Gastrocnemius medialis (tissue), 4 donors: ENCODE data around the gene SLC6A8. TPM values are rescaled to one million over a fixed set of nuclear protein-coding genes. Genes with fewer than 3 reads are reported as not detected.

Experiments used
- ATAC-seq, 2 donors: fragments of 150-250 bp; one replicate each; pipeline ENCODE4 v1.9.1; 2016
- DNase-seq, 2 donors: peaks; one replicate each; pipeline ENCODE4 v3.0.0-alpha.2; 2019
- H3K27ac ChIP-seq, 4 donors: fragments of 200-600 bp; sonication (generic); 1 replicate in 1 of 4; 2 replicates in 3 of 4; pipeline ENCODE4 v1.5.1; 2016 to 2018; ENCODE audit warnings: mild to moderate bottlenecking in 2 of 4, moderate library complexity in 1 of 4
- H3K27me3 ChIP-seq, 3 donors: fragments of 200-600 bp; sonication (generic) in 2 of 3; 1 replicate in 1 of 3; 2 replicates in 2 of 3; pipeline versions ENCODE4 v1.5.1 to v1.6.0; 2016 to 2019; ENCODE audit warnings: mild to moderate bottlenecking in 1 of 3, moderate library complexity in 1 of 3
- H3K36me3 ChIP-seq, 2 donors: fragments of 200-600 bp; sonication (generic) in 1 of 2; one replicate each; pipeline ENCODE4 v1.5.1; 2017 to 2018
- H3K4me1 ChIP-seq, 2 donors: fragments of 200-600 bp; sonication (generic) in 1 of 2; one replicate each; pipeline ENCODE4 v1.5.1; 2016 to 2017; ENCODE audit warnings: mild to moderate bottlenecking in 2 of 2
- H3K4me3 ChIP-seq, 4 donors: fragments of 200-600 bp; sonication (generic) in 3 of 4; 1 replicate in 1 of 4; 2 replicates in 3 of 4; pipeline ENCODE4 v1.5.1; 2016 to 2019; ENCODE audit warnings: mild to moderate bottlenecking in 2 of 4
- H3K9me3 ChIP-seq, 3 donors: fragments of 200-600 bp; sonication (generic) in 2 of 3; 1 replicate in 1 of 3; 2 replicates in 2 of 3; pipeline ENCODE4 v1.5.1; 2016 to 2019
- POLR2A ChIP-seq, 2 donors: fragments of 450-650 bp; IDR thresholded peaks; one replicate each; pipeline ENCODE4 v1.6.1; 2017; ENCODE audit warnings: antibody characterized with exemption in 2 of 2, mild to moderate bottlenecking in 2 of 2, moderate library complexity in 2 of 2
- in situ Hi-C, 4 donors: fragments of 200-750 bp; cut with MboI; loops; one replicate each; pipeline versions ENCODE4 v1.15.0 to v1.8.0; 2017; ENCODE audit warnings: low sequenced_read_pairs in 4 of 4
- intact Hi-C: fragments of 100-400 bp; cut with DNase I; formaldehyde crosslinking; loops from one replicate; pipeline ENCODE4 v1.15.1; 2023; ENCODE audit warnings: low total_unique reads
- total RNA-seq, 4 donors: library from RNA; depleted of rRNA; stranded (reverse); fragments of >200 nt; gene quantifications; one replicate each; pipeline versions ENCODE4 v1.1.0 to v1.2.3, GENCODE V29; 2016
- TF ChIP-seq, protein P1 (sequence below), 5 experiments: fragments of 450-650 bp in 3 of 5; fragments of 200-600 bp in 2 of 5; sonication (generic) in 2 of 5; IDR thresholded peaks in 4 of 5; conservative IDR thresholded peaks in 1 of 5; 1 replicate in 4 of 5; 2 replicates in 1 of 5; pipeline ENCODE4 v1.5.1; 2016 to 2019; ENCODE audit warnings: antibody characterized with exemption in 5 of 5, mild to moderate bottlenecking in 3 of 5, moderate library complexity in 3 of 5

SLC6A8 gene
- total RNA-seq, 4 donors from 2014 or later, result 40.1 to 78.1 (median 45.0) TPM

DNA sequence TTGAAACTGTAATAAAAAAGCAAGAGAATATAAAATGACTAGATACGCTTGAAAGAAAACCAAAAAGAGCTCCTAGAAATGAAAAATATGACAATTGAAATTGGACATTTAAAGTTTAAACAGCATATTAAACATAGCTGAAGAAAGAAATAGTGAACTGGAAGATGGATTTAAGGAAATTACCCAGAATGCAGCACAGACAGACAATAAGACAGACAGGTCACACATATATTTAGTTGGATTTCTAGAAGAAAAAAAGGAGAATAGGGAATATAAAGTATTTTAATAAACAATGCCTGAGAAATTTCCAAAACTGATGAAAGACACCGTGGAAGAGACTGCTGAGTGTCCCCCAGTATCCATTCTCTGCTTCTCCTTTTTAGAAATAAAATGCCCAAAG, 34.2 kb upstream of the SLC6A8 start:
- DNase-seq (no peak), ATAC-seq (no peak)
- intact Hi-C loops (no loop called here), in situ Hi-C loops (loop anchor here in 1 of 4 donors (25.0 kb wide), 1 partner anchor 691 kb away; no protein-coding TSS in a partner anchor)
- peaks cover 0 to 7% (median 0%) of the 10 kb centered on the region in 3 donors for H3K27me3 ChIP-seq
- no peaks in the 10 kb centered on the region for H3K4me1 ChIP-seq
- no peak for TF ChIP-seq POLR2A (IDR thresholded peaks at IDR 0.05)
- TF ChIP-seq, protein P1, sequence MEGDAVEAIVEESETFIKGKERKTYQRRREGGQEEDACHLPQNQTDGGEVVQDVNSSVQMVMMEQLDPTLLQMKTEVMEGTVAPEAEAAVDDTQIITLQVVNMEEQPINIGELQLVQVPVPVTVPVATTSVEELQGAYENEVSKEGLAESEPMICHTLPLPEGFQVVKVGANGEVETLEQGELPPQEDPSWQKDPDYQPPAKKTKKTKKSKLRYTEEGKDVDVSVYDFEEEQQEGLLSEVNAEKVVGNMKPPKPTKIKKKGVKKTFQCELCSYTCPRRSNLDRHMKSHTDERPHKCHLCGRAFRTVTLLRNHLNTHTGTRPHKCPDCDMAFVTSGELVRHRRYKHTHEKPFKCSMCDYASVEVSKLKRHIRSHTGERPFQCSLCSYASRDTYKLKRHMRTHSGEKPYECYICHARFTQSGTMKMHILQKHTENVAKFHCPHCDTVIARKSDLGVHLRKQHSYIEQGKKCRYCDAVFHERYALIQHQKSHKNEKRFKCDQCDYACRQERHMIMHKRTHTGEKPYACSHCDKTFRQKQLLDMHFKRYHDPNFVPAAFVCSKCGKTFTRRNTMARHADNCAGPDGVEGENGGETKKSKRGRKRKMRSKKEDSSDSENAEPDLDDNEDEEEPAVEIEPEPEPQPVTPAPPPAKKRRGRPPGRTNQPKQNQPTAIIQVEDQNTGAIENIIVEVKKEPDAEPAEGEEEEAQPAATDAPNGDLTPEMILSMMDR (IDR thresholded peaks at IDR 0.05 in 4 of 5, conservative IDR thresholded peaks at IDR 0.05 in 1 of 5), result no peak
- no peak overlapping the region for H3K27ac ChIP-seq
- no peaks in the 10 kb centered on the region for H3K9me3 ChIP-seq
- no peak overlapping the region for H3K4me3 ChIP-seq
- H3K36me3 ChIP-seq, result no peaks in the 10 kb centered on the region

- intact Hi-C loops (no loop called here), in situ Hi-C loops (loop anchor here in 1 of 4 donors (25.0 kb wide), 1 partner anchor 695 kb away; no protein-coding TSS in a partner anchor)
- Histone ChIP-seq H3K27ac (no peak overlapping the region), H3K4me3 (no peak overlapping the region), H3K27me3 (peaks cover 0 to 22% (median 0%) of the 10 kb centered on the region in 3 donors), H3K4me1 (no peaks in the 10 kb centered on the region), H3K36me3 (no peaks in the 10 kb centered on the region), H3K9me3 (no peaks in the 10 kb centered on the region)
- ATAC-seq, result no peak
- no peak for TF ChIP-seq POLR2A (IDR thresholded peaks at IDR 0.05)
- TF ChIP-seq, protein P1 (IDR thresholded peaks at IDR 0.05 in 4 of 5, conservative IDR thresholded peaks at IDR 0.05 in 1 of 5), result no peak
- no peak for DNase-seq
These were observed 30.6 kb upstream of the SLC6A8 start for GRCh38 chrX:153657161-153657560.

- DNase-seq, result no peak
- H3K9me3 ChIP-seq, result no peaks in the 10 kb centered on the region
- no peaks in the 10 kb centered on the region for H3K36me3 ChIP-seq
- peaks cover 0 to 25% (median 6%) of the 10 kb centered on the region in 3 donors for H3K27me3 ChIP-seq
- intact Hi-C loops (no loop called here), in situ Hi-C loops (loop anchor here in 1 of 4 donors (25.0 kb wide), 1 partner anchor 697 kb away; no protein-coding TSS in a partner anchor)
- H3K4me3 ChIP-seq, result no peak overlapping the region
- H3K4me1 ChIP-seq, result no peaks in the 10 kb centered on the region
- no peak overlapping the region for H3K27ac ChIP-seq
- TF ChIP-seq, protein P1 (IDR thresholded peaks at IDR 0.05 in 4 of 5, conservative IDR thresholded peaks at IDR 0.05 in 1 of 5), result no peak
- TF ChIP-seq POLR2A (IDR thresholded peaks at IDR 0.05), result no peak
- no peak for ATAC-seq
These were observed 28.5 kb upstream of the SLC6A8 start for GRCh38 chrX:153659268-153659667.

DNA sequence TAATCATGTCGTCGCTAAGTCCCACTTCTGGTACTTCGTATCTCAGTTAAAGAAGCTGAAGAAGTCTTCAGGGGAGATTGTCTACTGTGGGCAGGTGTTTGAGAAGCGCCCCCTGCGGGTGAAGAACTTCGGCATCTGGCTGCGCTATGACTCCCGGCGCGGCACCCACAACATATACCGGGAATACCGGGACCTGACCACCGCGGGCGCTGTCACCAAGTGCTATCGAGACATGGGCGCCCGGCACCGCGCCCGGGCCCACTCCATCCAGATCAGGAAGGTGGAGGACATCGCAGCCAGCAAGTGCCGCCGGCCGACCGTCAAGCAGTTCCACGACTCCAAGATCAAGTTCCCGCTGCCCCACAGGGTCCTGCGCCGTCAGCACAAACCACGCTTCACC, 25.5 kb upstream of the SLC6A8 start:
- ATAC-seq, result no peak
- no peaks in the 10 kb centered on the region for H3K9me3 ChIP-seq
- H3K36me3 ChIP-seq, result no peaks in the 10 kb centered on the region
- in situ Hi-C loops, result loop anchor here (10.0 to 25.0 kb wide), 3 partner anchors 107 to 700 kb away; no protein-coding TSS in a partner anchor
- no peak overlapping the region for H3K27ac ChIP-seq
- no peaks in the 10 kb centered on the region for H3K4me1 ChIP-seq
- peak; percentile 6 to 38 for DNase-seq
- intact Hi-C loops, result loop anchor here (10.0 kb wide), 1 partner anchor 707 kb away; no protein-coding TSS in a partner anchor
- no peak overlapping the region for H3K4me3 ChIP-seq
- TF ChIP-seq, protein P1 (IDR thresholded peaks at IDR 0.05 in 4 of 5, conservative IDR thresholded peaks at IDR 0.05 in 1 of 5), result peak in 2 of 5 experiments; percentile 31 to 57
- no peak for TF ChIP-seq POLR2A (IDR thresholded peaks at IDR 0.05)
- peaks cover 0 to 31% (median 6%) of the 10 kb centered on the region in 3 donors for H3K27me3 ChIP-seq
